ENCODE data around the gene HRK.

DNA sequence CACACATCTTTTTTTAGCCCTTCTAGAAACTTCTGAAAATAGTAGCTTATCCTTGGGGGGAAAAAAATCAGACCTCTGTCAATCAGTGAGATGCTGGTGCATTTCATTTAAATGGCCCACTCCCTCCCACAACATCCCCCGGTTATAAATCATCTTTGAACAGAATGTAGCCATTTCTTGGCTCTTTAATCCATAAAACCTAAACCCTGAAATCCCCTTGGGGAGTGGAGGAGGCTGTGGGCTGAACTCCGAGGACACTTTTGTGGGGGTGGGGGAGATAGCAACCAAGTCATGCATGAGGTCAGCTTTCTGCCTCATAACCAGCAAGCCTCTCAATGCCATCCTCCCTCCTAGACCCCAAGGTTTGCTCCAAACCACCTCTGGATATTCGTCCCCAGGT is 21.0 kb downstream of the HRK start:
- TF ChIP-seq, protein P1, sequence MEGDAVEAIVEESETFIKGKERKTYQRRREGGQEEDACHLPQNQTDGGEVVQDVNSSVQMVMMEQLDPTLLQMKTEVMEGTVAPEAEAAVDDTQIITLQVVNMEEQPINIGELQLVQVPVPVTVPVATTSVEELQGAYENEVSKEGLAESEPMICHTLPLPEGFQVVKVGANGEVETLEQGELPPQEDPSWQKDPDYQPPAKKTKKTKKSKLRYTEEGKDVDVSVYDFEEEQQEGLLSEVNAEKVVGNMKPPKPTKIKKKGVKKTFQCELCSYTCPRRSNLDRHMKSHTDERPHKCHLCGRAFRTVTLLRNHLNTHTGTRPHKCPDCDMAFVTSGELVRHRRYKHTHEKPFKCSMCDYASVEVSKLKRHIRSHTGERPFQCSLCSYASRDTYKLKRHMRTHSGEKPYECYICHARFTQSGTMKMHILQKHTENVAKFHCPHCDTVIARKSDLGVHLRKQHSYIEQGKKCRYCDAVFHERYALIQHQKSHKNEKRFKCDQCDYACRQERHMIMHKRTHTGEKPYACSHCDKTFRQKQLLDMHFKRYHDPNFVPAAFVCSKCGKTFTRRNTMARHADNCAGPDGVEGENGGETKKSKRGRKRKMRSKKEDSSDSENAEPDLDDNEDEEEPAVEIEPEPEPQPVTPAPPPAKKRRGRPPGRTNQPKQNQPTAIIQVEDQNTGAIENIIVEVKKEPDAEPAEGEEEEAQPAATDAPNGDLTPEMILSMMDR (IDR thresholded peaks at IDR 0.05): no peak
- no peak for TF ChIP-seq POLR2A (IDR thresholded peaks at IDR 0.05)
